Ovary (tissue), 9 donors: Measurements from ENCODE around the gene USP24. TPM values are rescaled to one million over a fixed set of nuclear protein-coding genes. Genes with fewer than 3 reads are reported as not detected.
A peak's percentile ranks its signal among the peaks of the same experiment; 100 is the strongest.

Experiments
- DNase-seq, 5 donors: peaks; one replicate each; pipeline ENCODE4 v3.0.0-alpha.2; 2019 to 2020
- H3K27ac ChIP-seq, 2 donors: fragments of 200-600 bp; one replicate each; pipeline versions ENCODE4 v1.5.1 to v1.8.0; 2019 to 2022
- H3K27me3 ChIP-seq: fragments of 200-600 bp; one replicate; pipeline ENCODE4 v1.8.0; 2022
- H3K36me3 ChIP-seq: fragments of 200-600 bp; sonication (generic); one replicate; pipeline ENCODE4 v1.5.1; 2019
- H3K4me1 ChIP-seq: one replicate; pipeline ENCODE4 v1.8.1; 2013; ENCODE audit warnings: mild to moderate bottlenecking, moderate library complexity; ENCODE audit not compliant: insufficient read depth
- H3K4me3 ChIP-seq: fragments of 200-600 bp; sonication (generic); one replicate; pipeline ENCODE4 v1.5.1; 2017
- H3K9me3 ChIP-seq, 2 donors: fragments of 200-600 bp in 1 of 2; sonication (generic) in 1 of 2; one replicate each; pipeline versions ENCODE4 v1.5.1 to v1.8.1; 2013 to 2019; ENCODE audit warnings: mild to moderate bottlenecking in 1 of 2, moderate library complexity in 1 of 2
- CTCF ChIP-seq, 3 donors: fragments of 450-650 bp in 2 of 3; fragments of 200-600 bp in 1 of 3; IDR thresholded peaks; one replicate each; pipeline versions ENCODE4 v1.5.1 to v1.8.0; 2016 to 2022; ENCODE audit warnings: antibody characterized with exemption in 3 of 3, mild to moderate bottlenecking in 1 of 3
- EP300 ChIP-seq: sonication (generic); formaldehyde crosslinking; IDR thresholded peaks from one replicate; pipeline ENCODE4 v1.6.1; 2017; ENCODE audit warnings: antibody characterized with exemption
- POLR2A ChIP-seq: fragments of 450-650 bp; IDR thresholded peaks from one replicate; pipeline ENCODE4 v1.6.1; 2017; ENCODE audit warnings: antibody characterized with exemption, mild to moderate bottlenecking, moderate library complexity
- WGBS, 3 donors: extraction: QIAGEN DNeasy Blood & Tissue Kit in 1 of 3; methylation state at CpG; one replicate each; pipeline versions ENCODE4 v1.1.5 to v1.1.7; 2013 to 2017; 5-methylcytosine and 5-hydroxymethylcytosine counted together
- intact Hi-C, 4 donors: fragments of 100-400 bp; cut with DNase I; formaldehyde crosslinking; loops; one replicate each; pipeline versions ENCODE4 v1.11.0 to v1.15.1; 2022 to 2023
- polyA plus RNA-seq, 2 donors: library from polyadenylated mRNA; stranded (reverse); fragments of 200-250 nt in 1 of 2; fragments of 350-450 nt in 1 of 2; fragmentation: Illumina TruSeq in 1 of 2; extraction: RNeasy Lipid Tissue Mini Kit (QIAGEN cat#74804) in 1 of 2; gene quantifications; one replicate each; pipeline ENCODE4 v1.2.3, GENCODE V29; 2013 to 2014
- total RNA-seq, 7 donors: library from RNA; depleted of rRNA in 2 of 7; stranded (reverse); fragments of >200 nt in 2 of 7; fragmentation: NEBNext Ultra II Directional in 3 of 7; extraction: Animal tissue kit (Norgen Biotek cat#: 25700) in 3 of 7; gene quantifications; one replicate each; pipeline versions ENCODE4 v1.1.0 to v1.2.4, GENCODE V29; 2016 to 2023
- donor health status: DM: no; HTN: no; CAD: no; lungs with moderate emphysema.
- donor health status: DM: no; HTN: no; CAD: no.
- donor health status: Bipolar disorder and iron deficiency.
- donor health status: DM: yes; HTN: yes; CAD: no.
- donor health status: DM: no; HTN: no; CAD: no.
- donor health status: DM: yes; HTN: yes; CAD: no.

The USP24 gene
- total and polyA plus RNA-seq, 9 donors, result 11.5 to 51.4 (median 33.5) TPM

- no peaks in the 10 kb centered on the region for H3K36me3 ChIP-seq
- H3K9me3 ChIP-seq, result no peaks in the 10 kb centered on the region
- no peaks in the 10 kb centered on the region for H3K27me3 ChIP-seq
- peak overlapping the region; percentile 90 for H3K4me3 ChIP-seq
- H3K27ac ChIP-seq, result peak overlapping the region; percentile 95 to 97
- 15 to 25% (median 23%) methylated on average over 9 of the region's 9 CpGs for WGBS, 3 donors
- no peak for DNase-seq
- intact Hi-C loops, result loop anchor here in 2 of 4 donors (10.0 kb wide), 1 partner anchor 71 kb away; no protein-coding TSS in a partner anchor
- TF ChIP-seq EP300 (no peak), CTCF (IDR thresholded peaks at IDR 0.05) (no peak), POLR2A (no peak)
- peaks cover 7% of the 10 kb centered on the region for H3K4me1 ChIP-seq
Measured at GRCh38 chr1:55216096-55216495, 932 bp upstream of the USP24 start.

DNA sequence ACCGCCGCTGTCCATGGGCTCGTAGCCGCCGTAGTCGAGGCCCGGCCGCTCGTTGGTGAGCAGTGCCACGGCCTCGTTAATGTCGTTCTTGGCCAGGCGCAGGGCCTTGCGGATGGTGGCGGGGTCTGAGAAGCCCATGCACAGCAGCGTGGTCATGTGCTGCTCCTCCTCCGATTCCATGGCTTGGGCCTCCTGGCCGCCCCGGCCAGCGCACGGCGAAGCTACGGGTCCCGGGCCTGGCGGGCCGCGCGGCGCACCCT is 300 bp downstream of the USP24 start:
- WGBS, 3 donors, result 0% methylated on average over 4 to 29 of the region's 29 CpGs
- H3K27ac ChIP-seq, result peak overlapping the region; percentile 95 to 97
- peak in 4 of 5 donors; percentile 29 to 61 (median 42) for DNase-seq
- H3K9me3 ChIP-seq, result no peaks in the 10 kb centered on the region
- intact Hi-C loops, result loop anchor here in 2 of 4 donors (10.0 kb wide), 1 partner anchor 70 kb away; no protein-coding TSS in a partner anchor
- no peaks in the 10 kb centered on the region for H3K36me3 ChIP-seq
- H3K4me1 ChIP-seq, result peaks cover 7% of the 10 kb centered on the region
- H3K4me3 ChIP-seq, result peak overlapping the region; percentile 90
- TF ChIP-seq CTCF (IDR thresholded peaks at IDR 0.05) (no peak), EP300 (no peak), POLR2A (no peak)
- no peaks in the 10 kb centered on the region for H3K27me3 ChIP-seq

DNA sequence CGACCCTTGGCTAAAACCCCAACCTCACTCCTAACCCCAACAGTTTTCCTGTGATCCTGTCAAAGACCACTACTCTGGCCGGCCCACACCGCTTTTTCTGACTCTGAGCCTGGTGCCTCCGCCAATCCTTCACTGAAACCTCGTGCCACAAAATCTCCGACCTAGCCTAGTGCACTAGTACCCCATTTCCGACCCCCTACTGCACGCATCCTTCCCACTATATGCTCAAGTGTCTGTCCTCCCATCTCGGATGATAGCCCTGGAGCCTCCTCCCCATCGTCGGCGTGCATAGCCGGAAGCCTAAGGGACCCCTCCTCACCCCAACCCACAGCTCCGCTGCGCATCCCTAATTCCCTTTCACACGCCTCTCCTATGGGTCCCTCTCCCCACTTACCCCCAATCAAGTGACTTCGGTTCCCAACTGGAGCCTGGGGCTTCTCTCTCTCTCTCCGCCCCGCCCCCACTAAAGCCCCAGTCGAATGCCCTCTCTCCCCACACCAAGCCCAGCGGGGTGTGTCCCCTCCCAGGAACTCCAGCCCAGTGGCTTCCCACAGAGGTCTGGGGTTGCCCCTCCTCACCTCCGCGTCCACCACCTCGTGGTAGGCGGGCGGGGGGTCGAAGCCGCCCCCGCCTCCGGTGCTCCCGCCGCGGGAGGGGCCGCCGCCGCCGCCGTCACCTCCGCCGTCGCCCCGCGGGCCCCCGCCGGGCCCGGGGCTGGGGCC is 791 bp downstream of the USP24 start:
- Histone ChIP-seq H3K9me3 (no peaks in the 10 kb centered on the region), H3K4me1 (peaks cover 7% of the 10 kb centered on the region), H3K27me3 (no peaks in the 10 kb centered on the region), H3K4me3 (peak overlapping the region; percentile 90), H3K36me3 (no peaks in the 10 kb centered on the region), H3K27ac (peak overlapping the region; percentile 95 to 97)
- intact Hi-C loops, result loop anchor here in 2 of 4 donors (10.0 kb wide), 1 partner anchor 70 kb away; no protein-coding TSS in a partner anchor
- DNase-seq, result peak; percentile 47 to 66 (median 60)
- 0 to 2% (median 1%) methylated on average over 30 to 46 of the region's 46 CpGs for WGBS, 3 donors
- TF ChIP-seq POLR2A (no peak), CTCF (IDR thresholded peaks at IDR 0.05) (no peak), EP300 (no peak)

DNA sequence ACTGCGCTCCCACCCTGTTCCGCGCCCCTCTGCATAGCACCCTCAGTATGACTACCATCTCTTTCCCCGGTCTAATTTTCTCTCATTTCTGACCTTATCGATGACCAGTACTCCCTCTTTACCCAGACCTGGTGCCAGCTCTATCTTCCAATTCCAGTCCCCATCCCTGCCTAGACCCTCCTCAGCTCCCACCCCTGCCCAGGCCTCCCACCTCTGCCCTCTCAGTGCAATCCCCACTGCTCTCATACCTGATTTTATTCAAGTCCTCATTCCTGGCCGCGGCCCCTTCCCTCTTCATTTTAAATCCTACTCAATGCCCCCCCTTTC is 1.3 kb downstream of the USP24 start:
- peak overlapping the region; percentile 95 to 97 for H3K27ac ChIP-seq
- peak in 1 of 5 donors; percentile 22 for DNase-seq
- no peaks in the 10 kb centered on the region for H3K9me3 ChIP-seq
- H3K27me3 ChIP-seq, result no peaks in the 10 kb centered on the region
- peak overlapping the region; percentile 90 for H3K4me3 ChIP-seq
- H3K4me1 ChIP-seq, result peaks cover 7% of the 10 kb centered on the region
- WGBS, 3 donors, result 13 to 23% (median 20%) methylated on average over 7 of the region's 7 CpGs
- no peak for TF ChIP-seq POLR2A
- intact Hi-C loops, result loop anchor here in 2 of 4 donors (10.0 kb wide), 1 partner anchor 69 kb away; no protein-coding TSS in a partner anchor
- no peaks in the 10 kb centered on the region for H3K36me3 ChIP-seq
